ENCODE measurements around the gene MOSMO. TPM values are rescaled to one million over a fixed set of nuclear protein-coding genes. Genes with fewer than 3 reads are reported as not detected.

The MOSMO gene
- total RNA-seq, result 10 to 100 TPM; 13.8 to 39.8 (median 28.1) TPM

GRCh38 chr16:22007509-22008214 lies at the start of gene MOSMO:
Gene MOSMO (plus strand): TSS chr16:22008111. CDS start chr16:22008302, 191 bp downstream.
- WGBS, 2 donors, result 1 to 2% methylated on average over 14 to 22 of the region's 78 CpGs
- Histone ChIP-seq H3K9me3 (no peaks in the 10 kb centered on the region), H3K4me1 (peaks cover 15 to 16% of the 10 kb centered on the region in 2 donors), H3K4me3 (replicated peaks in 1 of 3) (peak within 1 kb of the TSS; percentile 79 to 96 (median 86)), H3K27ac (peak within 1 kb of the TSS; percentile 35 to 70 (median 63)), H3K27me3 (no peaks in the 10 kb centered on the region), H3K36me3 (no peaks in the 10 kb centered on the region)
- TF ChIP-seq POLR2A (IDR thresholded peaks at IDR 0.05), result peak in 1 of 2 donors; percentile 60
- TF ChIP-seq CTCF (IDR thresholded peaks at IDR 0.05), result no peak
- intact Hi-C loops (cut with DNase I), result loop anchor here (5.0 kb wide), 1 partner anchor 290 kb away; the partner anchor contains the start of gene POLR3E
- peak; percentile 72 to 75 for DNase-seq

GRCh38 chr16:21959050-21959449 lies 48.9 kb upstream of the MOSMO start:
- no peak overlapping the region for H3K27ac ChIP-seq
- H3K9me3 ChIP-seq, result no peaks in the 10 kb centered on the region
- no peak for DNase-seq
- WGBS, 2 donors, result 89 to 91% methylated on average over 3 of the region's 3 CpGs
- H3K27me3 ChIP-seq, result no peaks in the 10 kb centered on the region
- no peak for TF ChIP-seq CTCF (IDR thresholded peaks at IDR 0.05)
- no peak for TF ChIP-seq POLR2A (IDR thresholded peaks at IDR 0.05)
- peaks cover 62 to 68% of the 10 kb centered on the region in 2 donors for H3K36me3 ChIP-seq
- H3K4me1 ChIP-seq, result peaks cover 7 to 12% of the 10 kb centered on the region in 2 donors
- intact Hi-C loops (cut with DNase I), result no loop called here
- H3K4me3 ChIP-seq (replicated peaks in 1 of 3), result no peak overlapping the region

GRCh38 chr16:21962475-21962874 lies 45.4 kb upstream of the MOSMO start:
- 95 to 97% methylated on average over 5 of the region's 5 CpGs for WGBS, 2 donors
- Histone ChIP-seq H3K27ac (no peak overlapping the region), H3K36me3 (peaks cover 96% of the 10 kb centered on the region in 2 donors), H3K27me3 (no peaks in the 10 kb centered on the region), H3K9me3 (no peaks in the 10 kb centered on the region), H3K4me3 (replicated peaks in 1 of 3) (no peak overlapping the region), H3K4me1 (no peaks in the 10 kb centered on the region)
- intact Hi-C loops (cut with DNase I), result no loop called here
- no peak for DNase-seq
- TF ChIP-seq POLR2A (IDR thresholded peaks at IDR 0.05) (no peak), CTCF (IDR thresholded peaks at IDR 0.05) (no peak)

- no peak overlapping the region for H3K27ac ChIP-seq
- intact Hi-C loops (cut with DNase I), result no loop called here
- H3K36me3 ChIP-seq, result peaks cover 94 to 96% of the 10 kb centered on the region in 2 donors
- no peak for DNase-seq
- no peaks in the 10 kb centered on the region for H3K4me1 ChIP-seq
- H3K27me3 ChIP-seq, result no peaks in the 10 kb centered on the region
- no peak for TF ChIP-seq CTCF (IDR thresholded peaks at IDR 0.05)
- no peak for TF ChIP-seq POLR2A (IDR thresholded peaks at IDR 0.05)
- 93 to 95% methylated on average over 3 of the region's 3 CpGs for WGBS, 2 donors
- H3K4me3 ChIP-seq (replicated peaks in 1 of 3), result no peak overlapping the region
- H3K9me3 ChIP-seq, result no peaks in the 10 kb centered on the region
These were observed 44.0 kb upstream of the MOSMO start for GRCh38 chr16:21963887-21964286.

GRCh38 chr16:21964353-21964752 lies 43.6 kb upstream of the MOSMO start:
- peaks cover 94 to 96% of the 10 kb centered on the region in 2 donors for H3K36me3 ChIP-seq
- intact Hi-C loops (cut with DNase I), result no loop called here
- H3K4me1 ChIP-seq, result no peaks in the 10 kb centered on the region
- TF ChIP-seq CTCF (IDR thresholded peaks at IDR 0.05) (no peak), POLR2A (IDR thresholded peaks at IDR 0.05) (no peak)
- no peaks in the 10 kb centered on the region for H3K27me3 ChIP-seq
- DNase-seq, result no peak
- H3K9me3 ChIP-seq, result no peaks in the 10 kb centered on the region
- H3K27ac ChIP-seq, result no peak overlapping the region
- no peak overlapping the region for H3K4me3 ChIP-seq (replicated peaks in 1 of 3)
- WGBS, 2 donors, result 86 to 90% methylated on average over 6 of the region's 6 CpGs
